HEK293 (cell line): ENCODE measurements around the gene RAB1B.
"Not testable (repeated sequence)": the region's sequence is repeated elsewhere in the genome, so short reads cannot be mapped to it uniquely, and the experiment has no call there.

Experiments used
- CTCF ChIA-PET: fragments of 350-600 bp; formaldehyde crosslinking; extraction: SDS; loops from one replicate; lab custom pipeline; 2021; ENCODE audit warnings: antibody characterized with exemption; lab: Yijun Ruan, JAX
- POLR2A ChIA-PET: fragments of 300-600 bp; formaldehyde crosslinking; extraction: SDS; loops from one replicate; lab custom pipeline; 2020; ENCODE audit warnings: antibody characterized with exemption, inconsistent platforms; lab: Yijun Ruan, JAX
- H3K27ac ChIP-seq: fragments of 200-500 bp; sonication (Bioruptor generic); 2 replicates; pipeline ENCODE4 v1.5.1; 2014; ENCODE audit warnings: low read depth, low read length, control low read depth, inconsistent platforms; ENCODE audit errors: extremely low read depth
- H3K36me3 ChIP-seq, 2 experiments: fragments of 200-500 bp in 1 of 2; sonication (Bioruptor generic) in 1 of 2; 1 replicate in 1 of 2; 2 replicates in 1 of 2; pipeline ENCODE4 v1.5.1; 2014 to 2017; ENCODE audit warnings: inconsistent platforms in 2 of 2, low read length in 2 of 2; ENCODE audit not compliant: control insufficient read depth in 2 of 2, insufficient read depth in 1 of 2
- H3K4me1 ChIP-seq: fragments of 200-500 bp; sonication (Bioruptor generic); 2 replicates; pipeline ENCODE4 v1.5.1; 2014; ENCODE audit warnings: mild to moderate bottlenecking, low read length, inconsistent platforms; ENCODE audit not compliant: control insufficient read depth, insufficient read depth
- H3K4me3 ChIP-seq: 2 replicates; pipeline ENCODE4 v1.5.1; 2011; ENCODE audit warnings: low read depth, mild to moderate bottlenecking, control low read depth, low read length, moderate library complexity
- H3K9me3 ChIP-seq: fragments of 200-500 bp; sonication (Bioruptor generic); 2 replicates; pipeline ENCODE4 v1.5.1; 2014; ENCODE audit warnings: low read depth, low read length, inconsistent platforms; ENCODE audit not compliant: control insufficient read depth, insufficient read depth
- GLI4 ChIP-seq: fragments of 450-650 bp; formaldehyde crosslinking; IDR thresholded peaks from 2 replicates; pipeline ENCODE4 v1.5.1; 2016; ENCODE audit warnings: missing biosample characterization, missing genetic modification characterization
- IKZF3 ChIP-seq: fragments of 450-650 bp; IDR thresholded peaks from 2 replicates; pipeline ENCODE4 v1.5.0; 2018; ENCODE audit warnings: missing biosample characterization, mild to moderate bottlenecking, missing genetic modification characterization, moderate library complexity
- KLF8 ChIP-seq: fragments of 450-650 bp; formaldehyde crosslinking; IDR thresholded peaks from 2 replicates; pipeline ENCODE4 v1.5.1; 2016; ENCODE audit warnings: missing biosample characterization, missing genetic modification characterization
- KLF9 ChIP-seq: fragments of 450-650 bp; formaldehyde crosslinking; IDR thresholded peaks from 2 replicates; pipeline ENCODE4 v1.5.1; 2016; ENCODE audit warnings: missing biosample characterization, missing genetic modification characterization, low read depth
- PRDM2 ChIP-seq: fragments of 450-650 bp; formaldehyde crosslinking; IDR thresholded peaks from 2 replicates; pipeline ENCODE4 v1.5.1; 2016; ENCODE audit warnings: missing biosample characterization, missing genetic modification characterization, borderline replicate concordance
- REPIN1 ChIP-seq: fragments of 450-650 bp; formaldehyde crosslinking; IDR thresholded peaks from 2 replicates; pipeline ENCODE4 v1.5.1; 2017; ENCODE audit warnings: missing biosample characterization, missing genetic modification characterization, low read depth
- ZNF362 ChIP-seq: fragments of 450-650 bp; formaldehyde crosslinking; IDR thresholded peaks from 2 replicates; pipeline ENCODE4 v1.5.1; 2016; ENCODE audit warnings: missing biosample characterization, missing genetic modification characterization
- ZNF394 ChIP-seq: fragments of 450-650 bp; formaldehyde crosslinking; IDR thresholded peaks from 2 replicates; pipeline ENCODE4 v1.5.1; 2016; ENCODE audit warnings: missing biosample characterization, missing genetic modification characterization, mild to moderate bottlenecking, moderate library complexity, borderline replicate concordance
- ZNF433 ChIP-seq: fragments of 450-650 bp; formaldehyde crosslinking; IDR thresholded peaks from 2 replicates; pipeline ENCODE4 v1.5.1; 2016; ENCODE audit warnings: missing biosample characterization, missing genetic modification characterization, low read depth
- ZNF561 ChIP-seq: fragments of 450-650 bp; IDR thresholded peaks from 2 replicates; pipeline ENCODE4 v1.5.1; 2018; ENCODE audit warnings: missing biosample characterization, missing genetic modification characterization, borderline replicate concordance
- ZNF654 ChIP-seq: fragments of 450-650 bp; formaldehyde crosslinking; IDR thresholded peaks from 2 replicates; pipeline ENCODE4 v1.5.1; 2016; ENCODE audit warnings: low read depth, missing biosample characterization, missing genetic modification characterization
- TF ChIP-seq, protein P1 (sequence below): fragments of 450-650 bp; formaldehyde crosslinking; IDR thresholded peaks from 2 replicates; pipeline ENCODE4 v1.5.1; 2016; ENCODE audit warnings: missing biosample characterization, missing genetic modification characterization

RAB1B gene

GRCh38 chr11:66251809-66252208 is 16.6 kb upstream of the RAB1B start:
- H3K9me3 ChIP-seq = no peaks in the 10 kb centered on the region
- TF ChIP-seq ZNF654 (tag by site-specific recombination) = no peak
- TF ChIP-seq IKZF3 = no peak
- no peak for TF ChIP-seq ZNF394 (tag by site-specific recombination)
- no peak for TF ChIP-seq GLI4 (tag by site-specific recombination)
- TF ChIP-seq ZNF362 (tag by site-specific recombination) = no peak
- no peak for TF ChIP-seq REPIN1 (tag by site-specific recombination)
- TF ChIP-seq KLF9 (tag by site-specific recombination) = no peak
- no peak for TF ChIP-seq ZNF561 (tag by site-specific recombination)
- TF ChIP-seq ZNF433 (tag by site-specific recombination) = no peak
- no peak for TF ChIP-seq KLF8
- no peak for TF ChIP-seq PRDM2 (tag by site-specific recombination)
- TF ChIP-seq, protein P1, sequence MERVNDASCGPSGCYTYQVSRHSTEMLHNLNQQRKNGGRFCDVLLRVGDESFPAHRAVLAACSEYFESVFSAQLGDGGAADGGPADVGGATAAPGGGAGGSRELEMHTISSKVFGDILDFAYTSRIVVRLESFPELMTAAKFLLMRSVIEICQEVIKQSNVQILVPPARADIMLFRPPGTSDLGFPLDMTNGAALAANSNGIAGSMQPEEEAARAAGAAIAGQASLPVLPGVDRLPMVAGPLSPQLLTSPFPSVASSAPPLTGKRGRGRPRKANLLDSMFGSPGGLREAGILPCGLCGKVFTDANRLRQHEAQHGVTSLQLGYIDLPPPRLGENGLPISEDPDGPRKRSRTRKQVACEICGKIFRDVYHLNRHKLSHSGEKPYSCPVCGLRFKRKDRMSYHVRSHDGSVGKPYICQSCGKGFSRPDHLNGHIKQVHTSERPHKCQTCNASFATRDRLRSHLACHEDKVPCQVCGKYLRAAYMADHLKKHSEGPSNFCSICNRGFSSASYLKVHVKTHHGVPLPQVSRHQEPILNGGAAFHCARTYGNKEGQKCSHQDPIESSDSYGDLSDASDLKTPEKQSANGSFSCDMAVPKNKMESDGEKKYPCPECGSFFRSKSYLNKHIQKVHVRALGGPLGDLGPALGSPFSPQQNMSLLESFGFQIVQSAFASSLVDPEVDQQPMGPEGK = no peak
- H3K4me3 ChIP-seq = no peak overlapping the region
- ChIA-PET CTCF (interaction anchor here (0.6 to 1.0 kb wide), 3 partner anchors 14 to 382 kb away, joined by 3 to 4 read pairs (median 3); no protein-coding TSS in a partner anchor), POLR2A (interaction anchor here (1.8 kb wide), 1 partner anchor 16 kb away, joined by 5 read pairs; no protein-coding TSS in a partner anchor)
- H3K4me1 ChIP-seq = no peaks in the 10 kb centered on the region
- H3K27ac ChIP-seq = no peak overlapping the region
- peaks cover 0 to 8% of the 10 kb centered on the region in 2 experiments; a peak in 1 of 3 replicates for H3K36me3 ChIP-seq

DNA sequence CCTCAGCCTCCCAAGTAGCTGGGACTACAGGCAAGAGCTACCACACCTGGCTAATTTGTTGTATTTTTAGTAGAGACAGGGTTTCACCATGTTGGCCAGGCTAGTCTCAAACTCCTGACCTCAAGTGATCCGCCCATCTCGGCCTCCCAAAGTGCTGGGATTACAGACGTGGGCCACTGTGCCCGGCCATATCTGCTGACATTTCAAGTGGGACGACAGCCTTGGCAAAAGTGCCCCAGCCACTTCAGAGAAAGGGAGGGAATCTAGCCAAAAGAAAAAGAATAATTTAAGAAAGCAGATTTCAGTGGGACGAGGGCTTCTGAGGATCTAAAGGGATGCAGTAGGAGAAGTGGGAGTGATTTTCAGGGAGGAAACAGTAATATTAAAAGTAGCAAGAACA is 15.4 kb upstream of the RAB1B start:
- not testable (repeated sequence) for H3K27ac ChIP-seq, H3K4me3 ChIP-seq, H3K4me1 ChIP-seq, H3K36me3 ChIP-seq, H3K9me3 ChIP-seq
- ChIA-PET POLR2A (interaction anchor here (0.7 kb wide), 1 partner anchor 152 kb away, joined by 7 read pairs; no protein-coding TSS in a partner anchor), CTCF (interaction anchor here (0.6 to 1.6 kb wide), 2 partner anchors 12 to 901 kb away, joined by 3 to 4 read pairs; no protein-coding TSS in a partner anchor)
